ENCODE measurements around the gene ABHD5.

DNA sequence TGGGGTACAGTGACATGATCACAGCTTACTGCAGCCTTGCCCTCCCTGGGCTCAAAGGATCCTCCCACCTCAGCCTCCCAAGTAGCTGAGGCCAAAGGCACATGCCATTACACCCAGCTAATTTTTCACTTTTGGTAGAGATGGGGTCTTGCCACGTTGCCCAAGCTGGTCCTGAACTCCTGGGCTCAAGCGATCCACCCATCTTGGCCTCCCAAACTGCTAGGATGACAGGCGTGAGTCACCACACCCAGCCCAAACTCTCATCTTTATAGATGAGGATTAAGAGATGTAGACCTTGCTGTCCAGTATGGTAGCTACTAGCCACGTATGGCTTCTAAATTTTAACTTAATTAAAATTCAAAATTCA is 4.4 kb upstream of the ABHD5 start:
- TF ChIP-seq IRF2 (CRISPR knock-in tag; IDR thresholded peaks at IDR 0.05; ENCODE audit: borderline replicate concordance, low read depth), result no peak
- TF ChIP-seq CTCF (IDR thresholded peaks at IDR 0.05), result no peak
